Sigmoid colon (tissue), 4 donors: ENCODE results near the gene KLHL40.

ENCODE experiments used
- EP300 ChIP-seq, 4 donors: sonication (generic); formaldehyde crosslinking; IDR thresholded peaks; one replicate each; pipeline ENCODE4 v1.6.1; 2017; ENCODE audit warnings: antibody characterized with exemption in 4 of 4
- POLR2AphosphoS5 ChIP-seq, 4 donors: sonication (generic); formaldehyde crosslinking; IDR thresholded peaks; one replicate each; pipeline ENCODE4 v1.6.1; 2017; ENCODE audit warnings: antibody characterized with exemption in 4 of 4
- TF ChIP-seq, protein P1 (sequence below), 4 experiments: fragments of 450-650 bp in 3 of 4; fragments of 200-600 bp in 1 of 4; IDR thresholded peaks; one replicate each; pipeline ENCODE4 v1.5.1; 2016 to 2019; ENCODE audit warnings: antibody characterized with exemption in 4 of 4, mild to moderate bottlenecking in 3 of 4, moderate library complexity in 2 of 4

- TF ChIP-seq, protein P1, sequence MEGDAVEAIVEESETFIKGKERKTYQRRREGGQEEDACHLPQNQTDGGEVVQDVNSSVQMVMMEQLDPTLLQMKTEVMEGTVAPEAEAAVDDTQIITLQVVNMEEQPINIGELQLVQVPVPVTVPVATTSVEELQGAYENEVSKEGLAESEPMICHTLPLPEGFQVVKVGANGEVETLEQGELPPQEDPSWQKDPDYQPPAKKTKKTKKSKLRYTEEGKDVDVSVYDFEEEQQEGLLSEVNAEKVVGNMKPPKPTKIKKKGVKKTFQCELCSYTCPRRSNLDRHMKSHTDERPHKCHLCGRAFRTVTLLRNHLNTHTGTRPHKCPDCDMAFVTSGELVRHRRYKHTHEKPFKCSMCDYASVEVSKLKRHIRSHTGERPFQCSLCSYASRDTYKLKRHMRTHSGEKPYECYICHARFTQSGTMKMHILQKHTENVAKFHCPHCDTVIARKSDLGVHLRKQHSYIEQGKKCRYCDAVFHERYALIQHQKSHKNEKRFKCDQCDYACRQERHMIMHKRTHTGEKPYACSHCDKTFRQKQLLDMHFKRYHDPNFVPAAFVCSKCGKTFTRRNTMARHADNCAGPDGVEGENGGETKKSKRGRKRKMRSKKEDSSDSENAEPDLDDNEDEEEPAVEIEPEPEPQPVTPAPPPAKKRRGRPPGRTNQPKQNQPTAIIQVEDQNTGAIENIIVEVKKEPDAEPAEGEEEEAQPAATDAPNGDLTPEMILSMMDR (IDR thresholded peaks at IDR 0.05), result no peak
- TF ChIP-seq EP300 (IDR thresholded peaks at IDR 0.05) (no peak), POLR2AphosphoS5 (IDR thresholded peaks at IDR 0.05) (no peak)
Measured at GRCh38 chr3:42702982-42703694, 17.8 kb downstream of the KLHL40 start.
